OCI-LY1 (cell line): ENCODE measurements around the gene HAGH.
"Not testable (repeated sequence)": the region's sequence is repeated elsewhere in the genome, so short reads cannot be mapped to it uniquely, and the experiment has no call there.

Experiments
- H2AFZ ChIP-seq: fragments of 200-600 bp; sonication (generic), shearing (Covaris generic); 2 replicates; pipeline ENCODE4 v1.6.0; 2014; ENCODE audit warnings: antibody characterized with exemption, mild to moderate bottlenecking, low read length
- H3F3A ChIP-seq: fragments of 200-600 bp; sonication (generic), shearing (Covaris generic); 2 replicates; pipeline ENCODE4 v1.6.0; 2014; ENCODE audit warnings: mild to moderate bottlenecking, antibody characterized with exemption, low read length, moderate library complexity; ENCODE audit not compliant: insufficient read depth
- H3K27ac ChIP-seq: fragments of 200-600 bp; sonication (generic); 2 replicates; pipeline ENCODE4 v1.5.1; 2014; ENCODE audit warnings: low read length, mixed run types, mild to moderate bottlenecking, low read depth; ENCODE audit not compliant: poor library complexity, severe bottlenecking
- H3K27me3 ChIP-seq: fragments of 200-600 bp; sonication (generic); 2 replicates; pipeline ENCODE4 v1.6.0; 2014; ENCODE audit warnings: antibody characterized with exemption, mild to moderate bottlenecking, low read length, moderate library complexity; ENCODE audit not compliant: insufficient read depth
- H3K36me3 ChIP-seq: fragments of 200-600 bp; sonication (generic); 2 replicates; pipeline ENCODE4 v1.6.1; 2014; ENCODE audit warnings: mild to moderate bottlenecking, antibody characterized with exemption, low read length, moderate library complexity, mixed read lengths; ENCODE audit not compliant: insufficient read depth
- H3K4me1 ChIP-seq: fragments of 200-600 bp; sonication (generic); 2 replicates; pipeline ENCODE4 v1.5.1; 2014; ENCODE audit warnings: mild to moderate bottlenecking, low read length, moderate library complexity; ENCODE audit not compliant: insufficient read depth, severe bottlenecking
- H3K4me2 ChIP-seq: fragments of 200-600 bp; sonication (generic), shearing (Covaris generic); 2 replicates; pipeline ENCODE4 v1.6.1; 2014; ENCODE audit warnings: low read length
- H3K4me3 ChIP-seq: fragments of 200-600 bp; sonication (generic); 2 replicates; pipeline ENCODE4 v1.5.1; 2014; ENCODE audit warnings: low read length, low read depth, mild to moderate bottlenecking, mixed read lengths; ENCODE audit not compliant: poor library complexity, severe bottlenecking
- H3K79me2 ChIP-seq: fragments of 200-600 bp; shearing (Covaris generic); 2 replicates; pipeline ENCODE4 v1.6.1; 2016; ENCODE audit warnings: mixed run types, low read length, mixed read lengths; ENCODE audit not compliant: insufficient read depth
- H3K9ac ChIP-seq: fragments of 200-600 bp; sonication (generic), shearing (Covaris generic); 2 replicates; pipeline ENCODE4 v1.6.1; 2014; ENCODE audit warnings: mild to moderate bottlenecking, low read length, mixed read lengths
- H3K9me2 ChIP-seq: fragments of 200-600 bp; sonication (generic), shearing (Covaris generic); 2 replicates; pipeline ENCODE4 v1.6.1; 2014; ENCODE audit warnings: low read depth, mild to moderate bottlenecking, low read length, mixed read lengths
- H3K9me3 ChIP-seq: fragments of 200-600 bp; shearing (Covaris generic); 2 replicates; pipeline ENCODE4 v1.6.1; 2014; ENCODE audit warnings: low read length, mixed read lengths
- H4K20me1 ChIP-seq: fragments of 200-600 bp; sonication (generic), shearing (Covaris generic); 2 replicates; pipeline ENCODE4 v1.6.0; 2016; ENCODE audit warnings: mild to moderate bottlenecking, low read length; ENCODE audit not compliant: insufficient read depth
- EZH2 ChIP-seq: fragments of 200-600 bp; sonication (generic), shearing (Covaris generic); IDR thresholded peaks from 2 replicates; pipeline ENCODE4 v1.8.0; 2017; ENCODE audit warnings: borderline replicate concordance, mixed run types, mild to moderate bottlenecking, antibody characterized with exemption, low read length, moderate library complexity, mixed read lengths
- TF ChIP-seq, protein P1 (sequence below): fragments of 200-600 bp; sonication (generic), shearing (Covaris generic); IDR thresholded peaks from 2 replicates; pipeline ENCODE4 v1.5.1; 2017; ENCODE audit warnings: mild to moderate bottlenecking, antibody characterized with exemption, low read length, moderate library complexity, mixed read lengths

HAGH gene

GRCh38 chr16:1826691-1827573, at the start of gene HAGH, which contains the start of gene FAHD1:
Gene HAGH (minus strand): TSS chr16:1826825. CDS start chr16:1826787, 38 bp downstream.
Gene FAHD1 (plus strand): TSS chr16:1827206. CDS start chr16:1827239, 33 bp downstream.
- H3K4me1 ChIP-seq: peaks cover 8% of the 10 kb centered on the region

DNA sequence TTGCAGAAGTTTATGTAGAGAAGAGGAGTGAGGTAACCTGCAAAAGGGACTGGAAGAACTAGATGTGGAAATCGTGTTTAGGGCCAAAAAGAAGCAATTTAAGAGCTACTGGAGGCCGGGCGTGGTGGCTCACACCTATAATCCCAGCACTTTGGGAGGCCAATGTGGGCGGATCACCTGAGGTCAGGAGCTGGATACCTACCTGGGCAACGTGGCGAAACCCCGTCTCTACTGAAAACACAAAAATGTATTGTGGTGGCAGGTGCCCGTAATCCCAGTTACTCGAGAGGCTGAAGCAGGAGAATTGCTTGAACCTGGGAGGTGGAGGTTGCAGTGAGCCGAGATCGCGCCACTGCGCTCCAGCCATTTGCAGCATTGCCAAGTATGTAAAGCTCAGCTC, 49.4 kb upstream of the HAGH start:
- not testable (repeated sequence) for H3K9ac ChIP-seq, H4K20me1 ChIP-seq, H3K27me3 ChIP-seq, H2AFZ ChIP-seq, H3K36me3 ChIP-seq, H3K9me2 ChIP-seq, H3K27ac ChIP-seq, H3F3A ChIP-seq, H3K79me2 ChIP-seq, H3K4me2 ChIP-seq, H3K4me3 ChIP-seq, H3K9me3 ChIP-seq
- H3K4me1 ChIP-seq: peaks cover 16% of the 10 kb centered on the region

More at GRCh38 chr16:1826691-1827573, at the start of gene HAGH, which contains the start of gene FAHD1:
- Histone ChIP-seq H3K4me2 (peak within 1 kb of the TSS; percentile 65), H3K9ac (peak within 1 kb of the TSS; percentile 40), H3K36me3 (no peaks in the 10 kb centered on the region; the same call in 1 of the 2 replicates), H3K27me3 (peaks cover 4% of the 10 kb centered on the region; the same call in 1 of the 2 replicates), H3K79me2 (no peaks in the 10 kb centered on the region), H3K9me3 (no peaks in the 10 kb centered on the region), H3F3A (no peaks in the 10 kb centered on the region), H4K20me1 (no peaks in the 10 kb centered on the region), H3K4me3 (peak within 1 kb of the TSS; percentile 64), H2AFZ (no peak within 1 kb of the TSS), H3K27ac (no peak within 1 kb of the TSS), H3K9me2 (no peaks in the 10 kb centered on the region)
- no peak for TF ChIP-seq EZH2
- TF ChIP-seq, protein P1, sequence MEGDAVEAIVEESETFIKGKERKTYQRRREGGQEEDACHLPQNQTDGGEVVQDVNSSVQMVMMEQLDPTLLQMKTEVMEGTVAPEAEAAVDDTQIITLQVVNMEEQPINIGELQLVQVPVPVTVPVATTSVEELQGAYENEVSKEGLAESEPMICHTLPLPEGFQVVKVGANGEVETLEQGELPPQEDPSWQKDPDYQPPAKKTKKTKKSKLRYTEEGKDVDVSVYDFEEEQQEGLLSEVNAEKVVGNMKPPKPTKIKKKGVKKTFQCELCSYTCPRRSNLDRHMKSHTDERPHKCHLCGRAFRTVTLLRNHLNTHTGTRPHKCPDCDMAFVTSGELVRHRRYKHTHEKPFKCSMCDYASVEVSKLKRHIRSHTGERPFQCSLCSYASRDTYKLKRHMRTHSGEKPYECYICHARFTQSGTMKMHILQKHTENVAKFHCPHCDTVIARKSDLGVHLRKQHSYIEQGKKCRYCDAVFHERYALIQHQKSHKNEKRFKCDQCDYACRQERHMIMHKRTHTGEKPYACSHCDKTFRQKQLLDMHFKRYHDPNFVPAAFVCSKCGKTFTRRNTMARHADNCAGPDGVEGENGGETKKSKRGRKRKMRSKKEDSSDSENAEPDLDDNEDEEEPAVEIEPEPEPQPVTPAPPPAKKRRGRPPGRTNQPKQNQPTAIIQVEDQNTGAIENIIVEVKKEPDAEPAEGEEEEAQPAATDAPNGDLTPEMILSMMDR: no peak

DNA sequence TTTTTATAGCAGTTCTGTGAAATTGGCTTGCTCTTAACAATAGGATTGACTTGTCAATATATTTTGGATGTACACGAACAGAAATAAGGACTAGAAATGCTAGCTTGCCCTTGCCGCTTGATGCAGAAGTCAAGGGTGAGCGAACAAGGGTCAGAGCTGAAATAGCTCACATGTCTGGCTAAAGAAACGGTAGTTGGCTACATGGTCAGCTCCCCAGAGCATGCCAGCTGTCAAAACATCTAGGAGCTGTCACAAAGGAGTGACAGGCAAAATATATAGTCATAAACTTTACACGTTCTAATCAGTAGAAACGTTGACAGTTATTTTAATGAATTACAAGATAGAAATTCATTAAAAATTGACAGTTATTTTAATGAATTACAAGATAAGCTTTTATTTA, 48.2 kb upstream of the HAGH start:
- no peaks in the 10 kb centered on the region for H3K9me3 ChIP-seq
- no peaks in the 10 kb centered on the region for H3K36me3 ChIP-seq
- peaks cover 3% of the 10 kb centered on the region; the same call in 1 of the 2 replicates for H3F3A ChIP-seq
- TF ChIP-seq, protein P1: no peak
- TF ChIP-seq EZH2: no peak
- H3K9ac ChIP-seq: no peak overlapping the region
- H3K9me2 ChIP-seq: no peaks in the 10 kb centered on the region
- peaks cover 16% of the 10 kb centered on the region for H3K4me1 ChIP-seq
- no peaks in the 10 kb centered on the region for H4K20me1 ChIP-seq
- H3K27ac ChIP-seq: peak overlapping the region; percentile 66
- no peak overlapping the region for H3K4me3 ChIP-seq
- H2AFZ ChIP-seq: no peak overlapping the region
- H3K27me3 ChIP-seq: no peaks in the 10 kb centered on the region
- H3K4me2 ChIP-seq: no peak overlapping the region
- H3K79me2 ChIP-seq: no peaks in the 10 kb centered on the region
